Fibroblast of pulmonary artery (primary cell): ENCODE data around the gene ARPC5L.

Experiments
- DNase-seq: peaks from one replicate; pipeline ENCODE4 v3.0.0-alpha.2; 2010; ENCODE audit warnings: low read depth
- H3K4me3 ChIP-seq: replicated peaks from 2 replicates; pipeline ENCODE4 v1.5.1; 2011; ENCODE audit warnings: low read depth, mild to moderate bottlenecking, control low read depth, low read length, moderate library complexity
- TF ChIP-seq, protein P1 (sequence below): IDR thresholded peaks from 2 replicates; pipeline ENCODE4 v1.5.1; 2011; ENCODE audit warnings: mild to moderate bottlenecking, control low read depth, low read length, inconsistent platforms; ENCODE audit errors: missing control alignments

The ARPC5L gene

DNA sequence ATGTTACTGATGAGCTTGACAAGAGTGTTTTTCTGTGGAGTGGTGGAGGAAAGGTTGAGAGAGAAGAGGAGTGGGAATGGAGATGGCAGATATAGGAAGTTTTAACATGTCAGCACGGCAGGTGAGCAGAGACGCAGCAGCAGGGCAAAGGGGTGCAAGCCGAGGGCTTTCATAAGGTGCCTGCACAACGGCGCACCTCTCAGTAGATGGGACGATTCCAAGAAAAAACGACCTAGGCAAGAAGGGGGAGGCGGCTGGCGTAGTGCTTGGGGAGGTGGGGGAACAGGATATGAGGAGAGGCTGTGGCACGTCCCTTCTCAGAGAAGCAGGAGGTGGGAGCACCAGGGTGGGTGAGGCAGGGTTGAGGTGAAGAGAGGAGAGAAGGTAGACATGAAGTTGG, 24.5 kb downstream of the ARPC5L start:
- TF ChIP-seq, protein P1, sequence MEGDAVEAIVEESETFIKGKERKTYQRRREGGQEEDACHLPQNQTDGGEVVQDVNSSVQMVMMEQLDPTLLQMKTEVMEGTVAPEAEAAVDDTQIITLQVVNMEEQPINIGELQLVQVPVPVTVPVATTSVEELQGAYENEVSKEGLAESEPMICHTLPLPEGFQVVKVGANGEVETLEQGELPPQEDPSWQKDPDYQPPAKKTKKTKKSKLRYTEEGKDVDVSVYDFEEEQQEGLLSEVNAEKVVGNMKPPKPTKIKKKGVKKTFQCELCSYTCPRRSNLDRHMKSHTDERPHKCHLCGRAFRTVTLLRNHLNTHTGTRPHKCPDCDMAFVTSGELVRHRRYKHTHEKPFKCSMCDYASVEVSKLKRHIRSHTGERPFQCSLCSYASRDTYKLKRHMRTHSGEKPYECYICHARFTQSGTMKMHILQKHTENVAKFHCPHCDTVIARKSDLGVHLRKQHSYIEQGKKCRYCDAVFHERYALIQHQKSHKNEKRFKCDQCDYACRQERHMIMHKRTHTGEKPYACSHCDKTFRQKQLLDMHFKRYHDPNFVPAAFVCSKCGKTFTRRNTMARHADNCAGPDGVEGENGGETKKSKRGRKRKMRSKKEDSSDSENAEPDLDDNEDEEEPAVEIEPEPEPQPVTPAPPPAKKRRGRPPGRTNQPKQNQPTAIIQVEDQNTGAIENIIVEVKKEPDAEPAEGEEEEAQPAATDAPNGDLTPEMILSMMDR: no peak
- H3K4me3 ChIP-seq: no peak overlapping the region
- DNase-seq: no peak

DNA sequence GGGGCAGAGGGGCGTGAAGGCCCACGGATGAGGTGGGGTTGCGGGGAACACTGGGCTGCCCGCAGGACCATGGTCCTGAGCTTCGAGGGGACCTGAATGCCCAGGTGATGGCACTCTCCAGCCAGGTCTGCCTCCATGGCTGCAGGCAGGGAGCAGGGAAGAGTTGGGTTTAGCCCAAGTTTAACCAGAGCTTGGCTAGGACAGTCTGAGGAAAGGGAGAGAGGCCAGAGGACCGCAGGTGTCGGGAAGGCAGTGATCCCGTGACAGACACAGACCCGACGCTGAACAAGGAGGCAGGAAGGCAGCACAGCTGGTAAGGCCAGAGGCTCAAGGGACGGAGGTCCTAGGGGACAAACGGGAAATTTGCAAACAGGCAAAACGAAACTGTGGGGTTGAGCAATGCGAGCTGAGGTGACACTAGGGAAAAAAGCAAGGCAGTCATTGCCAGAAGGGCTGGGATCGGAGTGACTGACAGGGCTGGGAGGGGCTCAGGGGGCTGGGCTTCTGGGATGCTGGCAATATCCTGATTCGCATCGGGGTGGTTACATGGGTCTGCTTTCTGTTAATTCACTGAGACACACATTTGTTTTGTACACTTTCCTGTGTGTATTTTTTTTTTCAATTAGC, 25.0 kb downstream of the ARPC5L start:
- H3K4me3 ChIP-seq: no peak overlapping the region
- no peak for DNase-seq
- TF ChIP-seq, protein P1: no peak

DNA sequence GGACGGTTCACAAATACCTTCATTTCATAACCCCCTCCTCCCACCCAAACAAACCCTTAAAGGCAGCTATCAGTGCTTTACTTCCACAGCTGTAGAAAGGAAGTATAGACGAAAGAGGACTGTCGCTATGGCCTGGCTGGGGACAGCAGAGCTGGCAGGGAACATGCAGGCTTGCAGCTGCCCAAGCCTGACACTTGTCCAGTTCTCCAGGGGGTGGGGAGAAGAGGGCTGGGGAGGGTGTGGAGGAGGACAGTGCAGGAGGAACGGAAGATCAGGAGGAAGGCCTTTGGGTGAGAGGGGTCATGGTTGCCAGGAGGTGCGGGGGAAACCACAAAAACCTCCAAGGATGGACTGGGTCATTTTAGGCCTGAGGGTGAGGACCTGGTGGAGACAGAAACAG, 25.9 kb downstream of the ARPC5L start:
- TF ChIP-seq, protein P1: no peak

DNA sequence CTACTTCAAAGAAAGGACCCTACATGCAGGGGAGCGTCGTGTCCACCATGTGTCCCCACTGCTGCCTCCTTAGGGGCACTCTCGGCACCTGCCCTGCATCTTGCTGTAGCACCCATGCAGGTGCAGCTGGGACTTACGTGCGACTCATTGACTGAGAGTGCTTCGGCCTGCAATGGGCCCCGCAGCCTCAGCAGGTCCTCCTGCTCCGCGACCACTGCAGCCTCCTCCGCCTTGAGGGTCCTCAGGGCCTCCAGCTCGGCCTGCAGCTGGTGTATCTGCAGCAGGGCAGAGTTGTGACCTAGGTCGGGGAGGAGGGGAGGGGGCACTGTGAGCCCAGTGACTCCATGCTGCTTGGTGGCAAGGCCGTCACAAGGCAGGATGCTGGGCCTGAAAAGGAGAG, 27.1 kb downstream of the ARPC5L start:
- DNase-seq: no peak
- no peak overlapping the region for H3K4me3 ChIP-seq

More for the DNA sequence above, 25.9 kb downstream of the ARPC5L start:
- no peak overlapping the region for H3K4me3 ChIP-seq
- no peak for DNase-seq

DNA sequence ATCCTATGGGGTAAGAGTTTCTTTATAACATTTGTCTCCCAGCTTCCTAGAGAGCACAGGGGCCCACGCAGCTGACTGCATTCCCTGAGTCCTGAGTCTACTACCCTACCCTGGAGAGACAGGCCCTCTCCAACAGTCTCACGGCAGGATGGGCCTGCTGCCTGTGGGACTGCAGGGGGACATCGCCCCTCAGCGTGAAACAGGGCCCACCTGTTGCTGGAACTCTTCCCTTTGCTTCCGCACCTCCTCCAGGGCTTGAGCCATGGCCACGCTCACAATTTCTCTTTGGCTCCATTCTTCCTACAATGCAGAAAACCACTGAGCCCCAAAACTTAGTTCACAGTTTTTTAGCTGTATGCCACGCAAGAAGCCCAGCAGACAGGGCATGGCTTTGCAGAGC, 28.2 kb downstream of the ARPC5L start:
- DNase-seq: no peak
- TF ChIP-seq, protein P1: no peak
- no peak overlapping the region for H3K4me3 ChIP-seq

More for the DNA sequence above, 27.1 kb downstream of the ARPC5L start:
- TF ChIP-seq, protein P1: no peak

DNA sequence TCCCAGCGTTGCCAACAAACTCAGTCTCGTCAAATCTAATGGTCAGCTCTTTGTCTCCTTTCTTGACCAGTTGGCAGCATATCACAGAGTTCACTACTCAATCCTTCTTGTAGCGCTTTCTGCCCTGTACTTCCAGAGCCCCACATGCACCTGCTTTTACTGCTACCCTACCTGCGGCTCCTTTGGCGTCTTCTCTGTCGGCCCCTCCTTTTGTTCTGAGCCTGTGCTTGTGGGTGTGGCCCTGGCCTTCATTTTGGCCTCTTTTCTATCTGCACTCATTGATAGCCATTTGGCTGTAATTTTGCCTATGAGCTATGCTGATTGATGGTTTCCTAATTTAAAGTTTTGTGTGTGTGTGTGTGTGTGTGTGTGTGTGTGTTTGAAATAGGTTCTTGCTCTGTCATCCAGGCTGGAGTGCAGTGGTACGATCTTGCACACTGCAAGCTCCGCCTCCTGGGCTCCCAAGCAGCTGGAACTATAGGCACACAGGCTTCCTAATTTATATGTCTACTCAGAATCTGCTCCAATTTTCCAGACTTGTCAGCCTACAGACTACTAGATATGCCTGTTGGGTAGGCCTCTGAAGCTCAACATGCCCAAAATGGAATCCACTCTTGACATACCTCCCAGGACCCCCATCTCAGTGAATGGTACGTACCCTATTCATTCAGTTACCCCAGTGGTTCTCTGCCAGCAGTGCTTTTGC, 32.3 kb downstream of the ARPC5L start:
- DNase-seq: no peak
- TF ChIP-seq, protein P1: no peak
- no peak overlapping the region for H3K4me3 ChIP-seq
